ENCODE results near the gene ZC3H13.

DNA sequence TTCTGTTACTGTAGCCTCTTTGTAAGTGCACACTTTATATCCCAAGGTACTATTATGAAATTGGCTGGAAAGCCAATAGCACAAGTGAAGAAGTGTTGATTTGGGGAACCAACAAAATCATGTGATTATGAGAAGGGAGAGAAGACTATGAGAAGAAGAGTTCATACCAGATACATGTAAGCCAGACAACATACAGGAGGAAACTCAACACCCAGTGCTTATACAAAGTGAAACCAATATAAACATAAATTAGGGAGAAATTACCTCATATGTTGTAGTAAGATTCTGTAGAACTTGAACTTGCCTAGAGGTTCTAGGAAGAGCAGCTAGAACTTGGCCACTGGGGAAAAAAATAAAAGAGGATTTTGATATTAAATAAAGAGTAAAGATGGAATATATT lies 34.9 kb upstream of the ZC3H13 start:
- TF ChIP-seq EZH2 (IDR thresholded peaks at IDR 0.05; ENCODE audit: insufficient read depth, poor library complexity, severe bottlenecking), result no peak
- TF ChIP-seq EZH2phosphoT487 (IDR thresholded peaks at IDR 0.05; ENCODE audit: insufficient read depth, low read depth), result no peak

Data from GM23248 (cell line).